Small intestine (tissue), 7 donors: ENCODE data around the gene FBLN5. TPM values are rescaled to one million over a fixed set of nuclear protein-coding genes. Genes with fewer than 3 reads are reported as not detected.
"Not testable (repeated sequence)": the region's sequence is repeated elsewhere in the genome, so short reads cannot be mapped to it uniquely, and the experiment has no call there.

Experiments
- DNase-seq, 2 donors: peaks; one replicate each; pipeline versions ENCODE4 v3.0.0 to v3.0.0-alpha.2; 2013
- FAIRE-seq: peaks from 2 replicates; lab custom pipeline; 2012; peaks lifted over from hg19 to GRCh38; lab: Jason Lieb, UNC
- H3K27ac ChIP-seq, 3 donors: one replicate each; pipeline ENCODE4 v1.5.1; 2013; ENCODE audit warnings: low read length in 2 of 3, mild to moderate bottlenecking in 2 of 3, control low read depth in 1 of 3, inconsistent platforms in 1 of 3, low read depth in 1 of 3, moderate library complexity in 1 of 3
- H3K27me3 ChIP-seq, 3 donors: one replicate each; pipeline ENCODE4 v1.6.1; 2013; ENCODE audit warnings: low read length in 3 of 3, inconsistent platforms in 1 of 3; ENCODE audit not compliant: control insufficient read depth in 3 of 3, insufficient read depth in 3 of 3
- H3K36me3 ChIP-seq, 3 donors: one replicate each; pipeline ENCODE4 v1.6.1; 2013; ENCODE audit warnings: low read length in 3 of 3, inconsistent platforms in 1 of 3, low read depth in 1 of 3, mild to moderate bottlenecking in 1 of 3, moderate library complexity in 1 of 3; ENCODE audit not compliant: control insufficient read depth in 3 of 3, insufficient read depth in 2 of 3
- H3K4me1 ChIP-seq, 3 donors: one replicate each; pipeline ENCODE4 v1.6.1; 2013; ENCODE audit warnings: low read length in 2 of 3, inconsistent platforms in 1 of 3, low read depth in 1 of 3, mild to moderate bottlenecking in 1 of 3, moderate library complexity in 1 of 3; ENCODE audit not compliant: control insufficient read depth in 3 of 3, insufficient read depth in 2 of 3
- H3K4me3 ChIP-seq, 3 donors: one replicate each; pipeline ENCODE4 v1.5.1; 2013; ENCODE audit warnings: low read length in 3 of 3, control low read depth in 1 of 3, inconsistent platforms in 1 of 3, low read depth in 1 of 3, mild to moderate bottlenecking in 1 of 3, moderate library complexity in 1 of 3
- H3K9me3 ChIP-seq, 2 donors: one replicate each; pipeline ENCODE4 v1.6.1; 2013; ENCODE audit warnings: low read depth in 1 of 2, low read length in 1 of 2; ENCODE audit not compliant: control insufficient read depth in 2 of 2, insufficient read depth in 1 of 2
- WGBS, 3 donors: extraction: QIAGEN DNeasy Blood & Tissue Kit; methylation state at CpG; one replicate each; pipeline ENCODE4 v1.1.7; 2013; 5-methylcytosine and 5-hydroxymethylcytosine counted together
- polyA plus RNA-seq, 4 donors: library from polyadenylated mRNA; stranded (reverse) in 3 of 4; unstranded in 1 of 4; fragments of 200-250 nt in 3 of 4; fragments of 120-200 nt in 1 of 4; gene quantifications; one replicate each; pipeline versions ENCODE4 v1.2.1 to v1.2.3, GENCODE V29; 2013
- donor health status: healthy with polysubstance abuse.
- donor health status: control.
- donor health status: control.
- donor health status: Bipolar disorder and iron deficiency.
- donor health status: healthy.

Gene FBLN5
- polyA plus RNA-seq, 4 donors, result 2.0 to 88.3 (median 22.9) TPM

GRCh38 chr14:91873471-91874415 lies 73.8 kb downstream of the FBLN5 start:
- Histone ChIP-seq H3K27ac (peak overlapping the region in 2 of 3 donors; percentile 21 to 96), H3K36me3 (peaks cover 0 to 30% (median 0%) of the 10 kb centered on the region in 3 donors), H3K27me3 (no peaks in the 10 kb centered on the region), H3K4me3 (no peak overlapping the region), H3K9me3 (peaks cover 0 to 1% of the 10 kb centered on the region in 2 donors), H3K4me1 (peaks cover 16 to 36% (median 34%) of the 10 kb centered on the region in 3 donors)
- no peak for FAIRE-seq
- 62 to 72% (median 62%) methylated on average over 15 of the region's 15 CpGs for WGBS, 3 donors
- peak in 1 of 2 donors; percentile 65 for DNase-seq

DNA sequence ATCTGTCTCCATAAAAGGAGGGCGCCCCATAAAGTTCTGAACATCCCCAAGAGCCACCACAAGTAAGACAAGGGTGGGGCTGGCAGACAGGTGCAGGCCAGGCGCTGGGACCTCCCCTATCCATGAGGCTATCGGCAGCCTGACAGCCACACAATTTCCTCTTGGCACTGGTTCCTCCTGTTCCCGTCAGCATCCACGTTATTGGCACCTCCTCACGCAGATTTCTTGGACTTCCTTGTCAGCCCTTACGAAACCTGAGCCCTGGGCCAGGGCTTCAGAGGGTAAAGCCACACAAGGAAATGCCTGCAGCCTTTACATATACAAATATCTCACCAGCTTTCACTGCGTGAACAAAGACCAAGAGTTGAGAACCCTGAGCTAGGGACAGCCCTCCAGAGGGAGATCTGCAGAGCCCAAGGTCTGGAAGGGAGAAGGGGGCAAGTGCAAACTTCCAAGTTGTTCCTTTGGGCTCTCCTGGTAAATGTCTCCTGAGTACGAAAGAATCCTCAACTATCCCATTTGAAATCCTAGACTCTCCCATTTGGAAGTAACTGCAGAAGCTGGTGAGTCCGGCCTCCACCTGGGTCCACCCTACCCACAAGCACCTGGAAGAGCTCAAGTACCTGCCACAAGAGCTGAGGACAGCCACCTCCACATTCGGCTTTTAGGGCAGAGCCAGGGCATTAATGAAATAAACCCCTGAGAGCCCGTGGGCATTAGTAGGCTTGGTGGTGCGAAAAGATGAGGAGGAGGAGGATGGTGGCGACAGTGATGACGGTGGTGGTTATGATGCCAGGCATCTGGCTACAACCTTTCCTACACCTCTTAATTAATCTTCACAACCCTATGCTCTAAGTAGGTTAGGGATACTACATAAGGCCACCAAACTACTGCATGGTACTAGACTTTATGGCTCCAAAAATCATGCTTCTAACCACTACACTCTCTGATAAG lies 74.7 kb downstream of the FBLN5 start:
- Histone ChIP-seq H3K9me3 (peaks cover 0 to 11% of the 10 kb centered on the region in 2 donors), H3K27me3 (no peaks in the 10 kb centered on the region), H3K36me3 (peaks cover 0 to 37% (median 0%) of the 10 kb centered on the region in 3 donors), H3K4me1 (peaks cover 16 to 36% (median 34%) of the 10 kb centered on the region in 3 donors), H3K4me3 (no peak overlapping the region), H3K27ac (peak overlapping the region; percentile 57 to 96 (median 58))
- DNase-seq, result peak; percentile 89 to 99
- 30 to 39% (median 32%) methylated on average over 15 of the region's 15 CpGs for WGBS, 3 donors
- no peak for FAIRE-seq

DNA sequence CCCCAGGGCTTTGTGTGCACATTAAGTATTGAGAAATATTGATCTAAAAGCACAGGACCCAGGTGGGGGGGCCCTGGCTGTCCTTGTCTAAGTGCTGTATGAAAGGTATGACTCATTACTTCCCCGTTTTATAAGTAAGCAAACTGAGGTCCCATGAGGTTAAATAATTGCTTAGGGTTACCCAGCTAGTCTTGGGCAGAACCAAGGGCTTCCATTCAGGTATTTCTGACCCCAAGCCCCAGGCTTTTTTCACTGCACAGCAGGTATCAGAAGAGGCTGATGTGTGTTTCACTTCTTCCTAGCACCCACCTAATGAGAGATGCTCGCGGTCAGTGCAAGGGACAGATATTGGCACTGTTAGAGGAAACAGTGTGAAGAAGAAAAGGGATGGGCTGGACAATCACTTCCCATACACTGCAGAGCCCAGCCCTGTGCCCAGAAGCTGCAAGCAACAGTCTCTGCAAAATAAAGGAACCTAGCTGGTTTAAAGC lies 75.4 kb downstream of the FBLN5 start:
- Histone ChIP-seq H3K4me3 (no peak overlapping the region), H3K4me1 (peaks cover 16 to 36% (median 34%) of the 10 kb centered on the region in 3 donors), H3K27ac (peak overlapping the region; percentile 57 to 96 (median 58)), H3K9me3 (peaks cover 0 to 14% of the 10 kb centered on the region in 2 donors), H3K27me3 (peaks cover 0 to 4% (median 0%) of the 10 kb centered on the region in 3 donors), H3K36me3 (peaks cover 0 to 38% (median 0%) of the 10 kb centered on the region in 3 donors)
- FAIRE-seq (no peak), DNase-seq (peak; percentile 35 to 49)
- WGBS, 3 donors, result 2 to 29% (median 7%) methylated on average over 3 of the region's 3 CpGs

DNA sequence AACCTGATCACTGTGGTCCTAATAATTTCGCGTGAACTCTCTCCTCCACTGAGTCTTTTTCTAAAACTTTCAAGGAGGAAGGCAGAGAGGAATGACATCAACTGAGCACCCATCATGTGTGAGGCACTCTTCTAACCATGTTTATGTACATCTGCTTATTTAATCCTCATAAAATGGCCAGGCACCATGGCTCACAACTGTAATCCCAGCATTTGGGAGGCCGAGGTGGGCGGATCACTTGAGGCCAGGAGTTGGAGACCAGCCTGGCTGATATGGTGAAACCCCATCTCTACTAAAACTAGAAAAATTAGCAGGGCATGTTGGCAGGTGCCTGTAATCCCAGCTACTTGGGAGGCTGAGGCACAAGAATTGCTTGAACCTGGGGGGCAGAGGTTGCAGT lies 76.1 kb downstream of the FBLN5 start:
- not testable (repeated sequence) for H3K27me3 ChIP-seq, H3K4me3 ChIP-seq, FAIRE-seq, DNase-seq
- 71 to 90% (median 80%) methylated on average over 4 of the region's 4 CpGs for WGBS, 3 donors
- peaks cover 16 to 36% (median 34%) of the 10 kb centered on the region in 3 donors for H3K4me1 ChIP-seq
- peak overlapping the region in 1 of 3 donors; percentile 96 for H3K27ac ChIP-seq
- peaks cover 0 to 34% (median 0%) of the 10 kb centered on the region in 3 donors for H3K36me3 ChIP-seq
- H3K9me3 ChIP-seq, result peaks cover 0 to 14% of the 10 kb centered on the region in 2 donors

DNA sequence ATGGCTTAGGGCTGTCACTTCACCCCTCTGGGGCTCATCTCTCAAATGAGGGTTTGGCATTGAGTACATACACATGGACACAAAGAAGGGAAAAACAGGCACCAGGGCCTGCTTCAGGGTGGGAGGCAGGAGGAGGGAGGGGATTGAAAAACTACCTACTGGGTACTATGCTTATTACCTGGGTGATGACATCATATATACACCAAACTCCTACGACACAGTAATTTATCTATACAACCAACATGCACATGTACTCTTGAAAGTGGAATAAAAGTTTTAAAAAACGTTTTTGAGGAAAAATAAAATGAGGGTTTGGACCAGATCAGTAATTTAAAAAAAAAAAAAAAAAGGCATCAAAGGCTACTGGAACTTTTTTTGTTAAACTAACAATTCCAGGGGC lies 76.6 kb downstream of the FBLN5 start:
- Histone ChIP-seq H3K27ac (peak overlapping the region in 1 of 3 donors; percentile 88), H3K9me3 (peaks cover 0 to 14% of the 10 kb centered on the region in 2 donors), H3K4me1 (peaks cover 16 to 34% (median 32%) of the 10 kb centered on the region in 3 donors), H3K36me3 (peaks cover 0 to 34% (median 0%) of the 10 kb centered on the region in 3 donors), H3K27me3 (peaks cover 0 to 4% (median 0%) of the 10 kb centered on the region in 3 donors), H3K4me3 (no peak overlapping the region)
- 43 to 65% (median 64%) methylated on average over 2 of the region's 2 CpGs for WGBS, 3 donors
- no peak for DNase-seq
- no peak for FAIRE-seq

DNA sequence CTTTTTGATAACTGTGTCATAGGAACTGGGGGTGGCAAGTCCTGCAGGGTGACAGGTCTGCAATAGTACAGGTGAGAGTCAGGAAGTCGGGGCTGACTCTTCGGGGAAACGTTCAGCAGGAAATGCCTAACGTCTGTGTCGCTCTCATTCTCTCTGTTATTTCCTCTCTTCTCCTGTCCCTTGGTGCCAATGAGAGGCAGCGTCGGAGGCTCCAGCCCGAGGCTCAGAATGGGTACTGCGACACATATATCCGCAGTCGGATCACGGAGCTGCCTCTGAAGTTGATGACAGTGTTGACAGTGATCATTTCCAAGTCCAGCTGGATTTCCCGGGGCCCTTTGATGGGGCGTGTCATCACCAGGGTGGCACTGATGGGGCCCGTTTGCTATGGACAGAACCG lies 77.5 kb downstream of the FBLN5 start:
- peaks cover 0 to 14% of the 10 kb centered on the region in 2 donors for H3K9me3 ChIP-seq
- H3K36me3 ChIP-seq, result peaks cover 0 to 31% (median 0%) of the 10 kb centered on the region in 3 donors
- DNase-seq (peak in 1 of 2 donors; percentile 61), FAIRE-seq (no peak)
- H3K27me3 ChIP-seq, result peaks cover 0 to 4% (median 0%) of the 10 kb centered on the region in 3 donors
- WGBS, 3 donors, result 16 to 49% (median 38%) methylated on average over 16 of the region's 16 CpGs
- no peak overlapping the region for H3K4me3 ChIP-seq
- peak overlapping the region in 2 of 3 donors; percentile 24 to 88 for H3K27ac ChIP-seq
- H3K4me1 ChIP-seq, result peaks cover 12 to 31% (median 24%) of the 10 kb centered on the region in 3 donors

- H3K4me1 ChIP-seq, result peaks cover 12 to 30% (median 24%) of the 10 kb centered on the region in 3 donors
- 50 to 59% (median 58%) methylated on average over 8 of the region's 8 CpGs for WGBS, 3 donors
- peak overlapping the region in 2 of 3 donors; percentile 37 to 88 for H3K27ac ChIP-seq
- peaks cover 0 to 4% (median 0%) of the 10 kb centered on the region in 3 donors for H3K27me3 ChIP-seq
- H3K9me3 ChIP-seq, result peaks cover 0 to 14% of the 10 kb centered on the region in 2 donors
- FAIRE-seq (no peak), DNase-seq (no peak)
- peaks cover 0 to 27% (median 0%) of the 10 kb centered on the region in 3 donors for H3K36me3 ChIP-seq
- H3K4me3 ChIP-seq, result no peak overlapping the region
These were observed 77.9 kb downstream of the FBLN5 start for GRCh38 chr14:91869556-91869955.
